SK-N-SH (cell line): ENCODE results near the gene ZKSCAN1.

Experiments used
- CHD2 ChIP-seq: fragments of 150-350 bp; IDR thresholded peaks from 2 replicates; pipeline ENCODE4 v1.6.1; 2018; ENCODE audit warnings: low read length; ENCODE audit not compliant: partially characterized antibody
- CTCF ChIP-seq: fragments of 200-600 bp; sonication (generic); IDR thresholded peaks from 2 replicates; pipeline ENCODE4 v1.6.1; 2017; ENCODE audit warnings: antibody characterized with exemption, mild to moderate bottlenecking, moderate library complexity
- EZH2phosphoT487 ChIP-seq: fragments of 200-600 bp; sonication (generic); IDR thresholded peaks from 2 replicates; pipeline ENCODE4 v1.6.1; 2017; ENCODE audit warnings: low read depth, mixed run types, mild to moderate bottlenecking, antibody characterized with exemption, moderate library complexity, borderline replicate concordance
- NRF1 ChIP-seq: IDR thresholded peaks from 2 replicates; pipeline ENCODE4 v1.6.1; 2012; ENCODE audit warnings: low read depth, mild to moderate bottlenecking, low read length
- RAD21 ChIP-seq: IDR thresholded peaks from 2 replicates; pipeline ENCODE4 v1.6.1; 2012; ENCODE audit warnings: mild to moderate bottlenecking, low read length

- TF ChIP-seq CHD2 (no peak), EZH2phosphoT487 (no peak), CTCF (no peak), NRF1 (no peak), RAD21 (no peak)
Measured at GRCh38 chr7:100088095-100088620, 72.8 kb downstream of the ZKSCAN1 start.
